HL-60 (cell line): ENCODE results near the gene LEKR1.

ENCODE experiments used
- DNase-seq, 2 experiments: peaks; one replicate each; pipeline ENCODE4 v3.0.0-alpha.2; 2010 to 2020; ENCODE audit warnings: low read depth in 1 of 2, low spot score in 1 of 2
- H3K27ac ChIP-seq: fragments of 250-450 bp; sonication (Bioruptor Pico); replicated peaks from 2 replicates; pipeline ENCODE4 v1.5.1; 2020; ENCODE audit warnings: mild to moderate bottlenecking, moderate library complexity
- H3K27me3 ChIP-seq: fragments of 250-450 bp; sonication (Bioruptor Pico); 2 replicates; pipeline ENCODE4 v1.5.1; 2021; ENCODE audit warnings: mild to moderate bottlenecking, moderate library complexity; ENCODE audit not compliant: insufficient read depth, poor library complexity, severe bottlenecking
- H3K4me3 ChIP-seq: replicated peaks from 2 replicates; pipeline ENCODE4 v1.5.1; 2011; ENCODE audit warnings: mild to moderate bottlenecking, control low read depth, low read length; ENCODE audit not compliant: insufficient read depth
- CTCF ChIP-seq: IDR thresholded peaks from one replicate; pipeline ENCODE4 v1.5.1; 2011; ENCODE audit warnings: low read length, control low read depth, inconsistent platforms; ENCODE audit not compliant: insufficient read depth
- GABPA ChIP-seq: IDR thresholded peaks from 2 replicates; pipeline ENCODE4 v1.6.1; 2012; ENCODE audit warnings: low read depth
- POLR2AphosphoS5 ChIP-seq: IDR thresholded peaks from 2 replicates; pipeline ENCODE4 v1.6.1; 2012; ENCODE audit warnings: low read depth
- REST ChIP-seq: IDR thresholded peaks from 2 replicates; pipeline ENCODE4 v1.6.1; 2012; ENCODE audit warnings: low read depth; ENCODE audit not compliant: insufficient replicate concordance
- SPI1 ChIP-seq: IDR thresholded peaks from 2 replicates; pipeline ENCODE4 v1.6.1; 2012; ENCODE audit warnings: low read depth, mild to moderate bottlenecking, borderline replicate concordance

LEKR1 gene

GRCh38 chr3:156974931-156975330 is 148.8 kb downstream of the LEKR1 start:
- TF ChIP-seq CTCF (no peak), SPI1 (no peak), REST (no peak), POLR2AphosphoS5 (no peak), GABPA (no peak)
- Histone ChIP-seq H3K27ac (no peak overlapping the region), H3K4me3 (no peak overlapping the region), H3K27me3 (no peaks in the 10 kb centered on the region)
- DNase-seq: no peak

- no peak for TF ChIP-seq POLR2AphosphoS5
- no peak for TF ChIP-seq REST
- no peak for TF ChIP-seq GABPA
- TF ChIP-seq CTCF: no peak
- no peak for TF ChIP-seq SPI1
- no peak overlapping the region for H3K27ac ChIP-seq
Observed at GRCh38 chr3:156975721-156976120, 149.6 kb downstream of the LEKR1 start.

GRCh38 chr3:156976933-156977332 is 150.8 kb downstream of the LEKR1 start:
- no peaks in the 10 kb centered on the region for H3K27me3 ChIP-seq
- TF ChIP-seq GABPA: no peak
- TF ChIP-seq SPI1: no peak
- TF ChIP-seq REST: no peak
- TF ChIP-seq POLR2AphosphoS5: no peak
- TF ChIP-seq CTCF: no peak
- no peak overlapping the region for H3K4me3 ChIP-seq
- H3K27ac ChIP-seq: no peak overlapping the region
- no peak for DNase-seq

More at GRCh38 chr3:156975721-156976120, 149.6 kb downstream of the LEKR1 start:
- Histone ChIP-seq H3K27me3 (no peaks in the 10 kb centered on the region), H3K4me3 (no peak overlapping the region)
- DNase-seq: no peak
